Kidney (tissue), 14 donors: ENCODE measurements around the gene MMUT. TPM values are rescaled to one million over a fixed set of nuclear protein-coding genes. Genes with fewer than 3 reads are reported as not detected.

Experiments used
- DNase-seq, 5 donors: peaks; one replicate each; pipeline ENCODE4 v3.0.0-alpha.2; 2013 to 2020
- FAIRE-seq: peaks from 2 replicates; lab custom pipeline; 2012; peaks lifted over from hg19 to GRCh38; lab: Jason Lieb, UNC
- H3K27ac ChIP-seq, 2 donors: one replicate each; pipeline ENCODE4 v1.7.0; 2013; ENCODE audit warnings: low read depth in 2 of 2, low read length in 2 of 2, inconsistent platforms in 1 of 2
- H3K27me3 ChIP-seq: one replicate; pipeline ENCODE4 v1.7.1; 2013; ENCODE audit warnings: low read length, inconsistent platforms; ENCODE audit not compliant: control insufficient read depth, insufficient read depth
- H3K36me3 ChIP-seq, 3 donors: one replicate each; pipeline versions ENCODE4 v1.7.0 to v1.7.1; 2013; ENCODE audit warnings: low read length in 3 of 3, control low read depth in 1 of 3, inconsistent platforms in 1 of 3; ENCODE audit not compliant: insufficient read depth in 3 of 3, control insufficient read depth in 2 of 3
- H3K4me1 ChIP-seq, 3 donors: one replicate each; pipeline versions ENCODE4 v1.7.0 to v1.7.1; 2013; ENCODE audit warnings: low read length in 3 of 3, inconsistent platforms in 1 of 3, low read depth in 1 of 3; ENCODE audit not compliant: control insufficient read depth in 2 of 3, insufficient read depth in 2 of 3
- H3K4me3 ChIP-seq, 3 donors: one replicate each; pipeline versions ENCODE4 v1.7.0 to v1.8.1; 2013; ENCODE audit warnings: low read length in 3 of 3, control low read depth in 1 of 3, inconsistent platforms in 1 of 3
- H3K9ac ChIP-seq, 3 donors: one replicate each; pipeline versions ENCODE4 v1.7.0 to v1.7.1; 2013; ENCODE audit warnings: low read length in 3 of 3, control low read depth in 1 of 3, inconsistent platforms in 1 of 3
- H3K9me3 ChIP-seq, 3 donors: one replicate each; pipeline versions ENCODE4 v1.7.0 to v1.7.1; 2013; ENCODE audit warnings: low read length in 3 of 3, control low read depth in 1 of 3, inconsistent platforms in 1 of 3; ENCODE audit not compliant: control insufficient read depth in 2 of 3, insufficient read depth in 1 of 3
- intact Hi-C: fragments of 100-400 bp; cut with DNase I; formaldehyde crosslinking; loops from one replicate; pipeline ENCODE4 v1.11.1; 2022
- polyA plus RNA-seq: library from polyadenylated mRNA; stranded (reverse); fragments of 350-450 nt; fragmentation: Illumina TruSeq; extraction: RNeasy Lipid Tissue Mini Kit (QIAGEN cat#74804); gene quantifications from one replicate; pipeline ENCODE4 v1.2.3, GENCODE V29; 2014; ENCODE audit warnings: low read depth, low replicate concordance; ENCODE audit not compliant: insufficient read depth
- total RNA-seq: library from RNA; stranded (reverse); fragmentation: NEBNext Ultra II Directional; extraction: Animal tissue kit (Norgen Biotek cat#: 25700); gene quantifications from one replicate; pipeline ENCODE4 v1.2.1, GENCODE V29; 2021
- TF ChIP-seq, protein P1 (sequence below): IDR thresholded peaks from 3 replicates; pipeline ENCODE4 v1.5.1; 2012; ENCODE audit warnings: mild to moderate bottlenecking, moderate library complexity, borderline replicate concordance; ENCODE audit not compliant: insufficient read depth; ENCODE audit errors: extremely low read depth
- donor health status: control.
- donor health status: control.
- donor health status: control.
- donor health status: control.
- donor health status: control.
- donor health status: DM: yes; HTN: yes; CAD: no.
- donor health status: Normal renal cell carcinoma (clear cell type).

MMUT gene
- total and polyA plus RNA-seq, 2 donors from 2014 or later, result 26.6 to 34.8 TPM

DNA sequence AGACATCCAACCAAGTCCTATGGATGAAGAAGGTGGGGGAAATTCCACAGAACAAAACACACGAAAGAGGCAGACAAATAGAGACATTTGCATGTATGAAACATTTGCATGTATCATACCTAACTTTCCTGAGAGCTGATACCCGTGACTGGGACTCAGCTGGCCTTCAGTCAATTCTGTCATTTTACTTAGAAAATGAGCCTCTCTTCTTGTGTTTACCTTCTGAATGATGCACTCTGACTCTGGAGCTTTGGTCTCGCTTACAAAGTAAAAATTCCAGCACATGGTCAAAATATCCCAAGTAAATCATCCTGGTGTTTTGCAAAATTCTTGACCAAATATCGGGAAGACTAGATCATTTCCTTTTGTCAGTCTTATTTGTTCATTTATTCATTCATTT lies 46.9 kb downstream of the MMUT start:
- TF ChIP-seq, protein P1, sequence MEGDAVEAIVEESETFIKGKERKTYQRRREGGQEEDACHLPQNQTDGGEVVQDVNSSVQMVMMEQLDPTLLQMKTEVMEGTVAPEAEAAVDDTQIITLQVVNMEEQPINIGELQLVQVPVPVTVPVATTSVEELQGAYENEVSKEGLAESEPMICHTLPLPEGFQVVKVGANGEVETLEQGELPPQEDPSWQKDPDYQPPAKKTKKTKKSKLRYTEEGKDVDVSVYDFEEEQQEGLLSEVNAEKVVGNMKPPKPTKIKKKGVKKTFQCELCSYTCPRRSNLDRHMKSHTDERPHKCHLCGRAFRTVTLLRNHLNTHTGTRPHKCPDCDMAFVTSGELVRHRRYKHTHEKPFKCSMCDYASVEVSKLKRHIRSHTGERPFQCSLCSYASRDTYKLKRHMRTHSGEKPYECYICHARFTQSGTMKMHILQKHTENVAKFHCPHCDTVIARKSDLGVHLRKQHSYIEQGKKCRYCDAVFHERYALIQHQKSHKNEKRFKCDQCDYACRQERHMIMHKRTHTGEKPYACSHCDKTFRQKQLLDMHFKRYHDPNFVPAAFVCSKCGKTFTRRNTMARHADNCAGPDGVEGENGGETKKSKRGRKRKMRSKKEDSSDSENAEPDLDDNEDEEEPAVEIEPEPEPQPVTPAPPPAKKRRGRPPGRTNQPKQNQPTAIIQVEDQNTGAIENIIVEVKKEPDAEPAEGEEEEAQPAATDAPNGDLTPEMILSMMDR, result no peak
- intact Hi-C loops, result no loop called here
- H3K4me3 ChIP-seq, result no peak overlapping the region
- no peak overlapping the region for H3K27ac ChIP-seq
- no peaks in the 10 kb centered on the region for H3K27me3 ChIP-seq
- FAIRE-seq (no peak), DNase-seq (no peak)
- H3K9me3 ChIP-seq, result no peaks in the 10 kb centered on the region
- no peaks in the 10 kb centered on the region for H3K4me1 ChIP-seq
- H3K36me3 ChIP-seq, result no peaks in the 10 kb centered on the region
- no peak overlapping the region for H3K9ac ChIP-seq

DNA sequence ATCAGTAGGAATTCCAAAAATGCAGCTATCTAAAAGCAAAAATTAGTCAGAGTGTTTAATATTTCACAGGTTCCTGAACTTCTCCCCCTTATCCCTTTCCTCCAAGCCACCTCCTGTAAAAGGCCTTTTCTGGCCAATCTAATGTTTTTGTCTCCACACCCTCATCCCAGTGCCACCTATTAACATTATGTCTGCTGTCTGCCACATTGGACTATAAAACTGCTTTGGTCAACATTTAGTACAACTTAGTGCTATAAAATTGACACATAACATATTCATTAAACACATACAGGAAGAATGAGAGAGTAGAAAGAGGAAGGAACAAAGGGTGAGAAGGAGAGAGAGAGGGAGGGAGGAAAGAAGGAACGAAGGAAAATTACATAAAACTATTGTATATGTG lies 47.7 kb downstream of the MMUT start:
- H3K9ac ChIP-seq, result no peak overlapping the region
- H3K27me3 ChIP-seq, result no peaks in the 10 kb centered on the region
- FAIRE-seq, result no peak
- no peak overlapping the region for H3K4me3 ChIP-seq
- no peak overlapping the region for H3K27ac ChIP-seq
- no peak for DNase-seq
- TF ChIP-seq, protein P1, result no peak
- no peaks in the 10 kb centered on the region for H3K9me3 ChIP-seq
- no peaks in the 10 kb centered on the region for H3K4me1 ChIP-seq
- intact Hi-C loops, result no loop called here
- H3K36me3 ChIP-seq, result no peaks in the 10 kb centered on the region

DNA sequence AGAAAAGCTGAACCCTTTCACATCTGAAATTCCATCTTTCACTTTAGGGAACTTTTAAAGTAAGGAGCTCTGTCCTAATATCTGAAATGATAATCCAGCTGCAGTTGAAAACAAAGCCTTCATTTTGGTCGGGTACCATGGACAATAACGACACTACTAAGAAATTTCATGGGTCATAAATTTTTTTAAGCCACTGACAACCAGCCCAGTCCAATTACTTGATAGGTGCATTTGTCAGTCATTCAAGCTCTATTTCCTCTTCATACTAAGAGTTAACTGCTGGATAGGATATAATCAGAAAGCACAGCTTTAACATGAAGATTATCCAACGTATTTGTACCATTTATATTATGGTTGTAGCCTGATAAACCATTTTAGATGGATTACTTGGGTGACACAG lies 52.5 kb downstream of the MMUT start:
- no peak overlapping the region for H3K4me3 ChIP-seq
- H3K9me3 ChIP-seq, result no peaks in the 10 kb centered on the region
- H3K9ac ChIP-seq, result no peak overlapping the region
- H3K4me1 ChIP-seq, result no peaks in the 10 kb centered on the region
- DNase-seq (peak in 2 of 5 donors; percentile 2 to 4), FAIRE-seq (no peak)
- no peaks in the 10 kb centered on the region for H3K27me3 ChIP-seq
- H3K36me3 ChIP-seq, result no peaks in the 10 kb centered on the region
- H3K27ac ChIP-seq, result no peak overlapping the region
- TF ChIP-seq, protein P1, result no peak
- intact Hi-C loops, result no loop called here

DNA sequence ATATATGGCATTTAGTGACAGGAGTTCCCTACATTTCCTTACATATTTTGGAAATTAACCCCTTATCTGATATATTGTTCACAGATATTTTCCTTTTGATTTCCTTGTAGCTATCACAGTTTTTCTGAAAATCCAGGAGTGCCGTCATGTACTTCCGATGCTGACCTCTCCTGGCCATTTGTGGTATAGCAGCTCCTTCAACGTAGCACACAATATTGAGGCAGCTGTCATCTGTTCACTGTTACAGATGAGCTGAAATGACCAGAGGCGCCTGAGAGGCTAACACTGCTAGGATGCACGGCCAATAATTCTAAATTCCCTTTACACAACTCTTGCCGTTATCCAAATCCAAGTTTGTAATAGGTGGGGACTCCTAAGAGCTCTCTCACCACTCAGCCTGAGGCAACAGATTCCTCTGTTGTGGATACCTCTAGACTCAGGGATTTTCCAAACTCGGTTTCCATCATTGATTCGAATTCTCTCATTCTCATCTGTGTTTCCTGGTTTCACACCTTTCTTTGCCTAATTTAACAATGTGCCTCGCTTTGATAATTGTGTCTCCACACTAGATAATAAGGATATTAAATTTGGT lies 53.0 kb downstream of the MMUT start:
- no peaks in the 10 kb centered on the region for H3K27me3 ChIP-seq
- H3K9me3 ChIP-seq, result no peaks in the 10 kb centered on the region
- H3K4me1 ChIP-seq, result no peaks in the 10 kb centered on the region
- peak in 4 of 5 donors; percentile 62 to 81 (median 76) for DNase-seq
- peak; percentile 66 for FAIRE-seq
- intact Hi-C loops, result no loop called here
- H3K9ac ChIP-seq, result no peak overlapping the region
- H3K36me3 ChIP-seq, result no peaks in the 10 kb centered on the region
- TF ChIP-seq, protein P1, result peak; percentile 87
- no peak overlapping the region for H3K4me3 ChIP-seq
- no peak overlapping the region for H3K27ac ChIP-seq
